ENCODE results near the gene GPR63. TPM values are rescaled to one million over a fixed set of nuclear protein-coding genes. Genes with fewer than 3 reads are reported as not detected.
A peak's percentile ranks its signal among the peaks of the same experiment; 100 is the strongest.

Gene GPR63
- total RNA-seq, 1 donor from 2014 or later, result 13.9 TPM

- DNase-seq (ENCODE audit: low spot score in 2 of 2) (no peak), FAIRE-seq (peak; percentile 39)
Measured at GRCh38 chr6:96826865-96827264, 10.4 kb downstream of the GPR63 start.

- FAIRE-seq (no peak), DNase-seq (ENCODE audit: low spot score in 2 of 2) (no peak)
Measured at GRCh38 chr6:96823743-96824142, 13.5 kb downstream of the GPR63 start.

- no peak for DNase-seq (ENCODE audit: low spot score in 2 of 2)
- FAIRE-seq, result no peak
Measured at GRCh38 chr6:96821034-96821433, 16.2 kb downstream of the GPR63 start.

DNA sequence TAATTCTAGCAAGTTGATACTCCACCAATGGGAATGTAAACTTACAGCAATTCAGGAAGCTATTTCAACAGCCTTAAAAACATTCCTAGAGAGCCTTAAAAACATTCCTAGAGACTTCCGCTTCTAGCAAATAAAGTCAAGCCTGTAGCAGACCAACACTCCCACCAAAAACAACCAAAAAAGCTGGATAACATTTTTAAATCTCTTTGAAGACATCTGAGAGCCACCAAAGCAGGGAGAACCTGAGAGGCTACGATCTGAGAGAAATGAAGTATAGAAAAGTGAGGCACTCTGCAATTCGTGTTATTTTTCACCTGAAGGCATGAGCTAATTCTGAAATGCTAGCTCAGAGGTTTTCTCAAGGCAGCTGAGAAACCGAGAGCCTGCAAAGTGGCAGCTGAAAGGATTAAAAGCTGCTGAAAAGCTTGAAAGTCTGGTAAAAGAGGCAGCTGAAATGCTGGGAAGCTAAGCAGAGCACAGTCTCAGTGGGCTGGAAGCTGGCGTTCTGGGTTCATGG, 20.9 kb downstream of the GPR63 start:
- FAIRE-seq (no peak), DNase-seq (ENCODE audit: low spot score in 2 of 2) (no peak)

GRCh38 chr6:96814625-96815024, 22.7 kb downstream of the GPR63 start:
- FAIRE-seq, result no peak
- no peak for DNase-seq (ENCODE audit: low spot score in 2 of 2)

DNA sequence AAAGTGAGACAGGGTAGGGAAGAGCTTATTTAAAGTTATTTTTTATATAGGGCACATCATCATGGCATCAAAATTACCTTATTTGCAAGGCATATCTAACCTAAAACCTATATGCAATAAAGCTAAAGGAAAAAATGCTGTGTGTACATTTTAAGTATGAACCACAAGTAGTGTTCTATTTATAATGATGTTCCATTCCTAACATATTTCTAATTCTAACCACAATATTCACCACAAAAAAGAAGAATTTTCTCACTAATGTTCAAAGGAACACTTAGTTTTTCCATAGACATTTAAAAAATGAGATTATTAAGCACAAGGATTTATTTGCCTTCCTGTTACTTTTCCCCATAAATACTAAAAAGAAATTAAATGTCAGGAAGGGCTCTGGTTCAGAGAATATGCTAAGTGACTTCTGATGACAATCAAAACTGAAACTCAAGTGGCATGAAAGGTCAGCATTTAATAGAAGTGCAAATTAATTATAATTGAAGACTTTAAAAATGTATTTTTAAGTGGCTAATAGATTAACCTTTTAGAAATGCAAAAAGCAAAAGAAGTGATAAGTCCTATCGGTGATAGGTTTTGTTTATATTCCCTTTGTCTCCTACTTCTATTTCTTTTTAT, 25.1 kb downstream of the GPR63 start:
- FAIRE-seq (no peak), DNase-seq (ENCODE audit: low spot score in 2 of 2) (no peak)

- no peak for DNase-seq (ENCODE audit: low spot score in 2 of 2)
- no peak for FAIRE-seq
Measured at GRCh38 chr6:96811670-96812069, 25.6 kb downstream of the GPR63 start.

DNA sequence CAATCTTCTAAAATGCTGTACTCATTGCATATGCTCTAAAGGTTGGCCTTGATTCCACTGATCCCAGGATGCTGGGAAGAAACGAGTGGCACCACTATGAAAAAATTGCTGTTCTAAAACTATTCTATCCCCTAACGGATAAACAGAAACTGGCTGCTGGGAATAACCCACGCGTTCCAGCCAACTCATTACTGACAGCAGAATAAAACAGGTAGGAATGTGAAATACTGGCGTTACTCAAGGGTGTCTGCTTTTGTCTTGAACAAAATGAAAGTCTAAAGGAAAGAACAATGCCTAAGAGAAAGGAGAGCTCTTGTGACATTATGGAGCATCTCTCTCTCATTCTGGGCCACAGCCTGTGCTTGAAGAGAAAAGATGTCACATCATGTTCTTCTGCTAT, 26.1 kb downstream of the GPR63 start:
- DNase-seq (ENCODE audit: low spot score in 2 of 2) (no peak), FAIRE-seq (no peak)

GRCh38 chr6:96809119-96809518, 28.2 kb downstream of the GPR63 start:
- no peak for DNase-seq (ENCODE audit: low spot score in 2 of 2)

DNA sequence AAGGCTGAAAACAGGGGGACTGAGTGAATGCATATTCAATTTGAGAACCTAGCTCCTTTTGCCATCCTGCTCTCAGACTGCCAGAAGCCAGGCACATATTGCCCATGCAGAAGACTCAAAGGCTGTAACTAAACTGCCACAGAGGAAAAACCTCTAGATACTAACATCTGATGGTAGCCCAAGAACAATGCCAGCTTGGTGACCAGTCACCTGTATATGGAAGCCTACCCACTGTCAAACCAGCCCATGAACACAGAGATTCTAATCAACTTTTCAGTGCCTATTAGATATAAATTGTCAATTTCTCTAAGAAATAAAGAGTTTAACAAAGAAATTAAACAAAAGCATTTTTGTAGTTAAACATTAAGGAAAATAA, 34.2 kb downstream of the GPR63 start:
- DNase-seq (ENCODE audit: low spot score in 2 of 2), result no peak
- FAIRE-seq, result no peak

More at GRCh38 chr6:96809119-96809518, 28.2 kb downstream of the GPR63 start:
- no peak for FAIRE-seq

GRCh38 chr6:96795481-96795880, 41.8 kb downstream of the GPR63 start:
- FAIRE-seq, result no peak
- no peak for DNase-seq (ENCODE audit: low spot score in 2 of 2)

GRCh38 chr6:96794980-96795379, 42.3 kb downstream of the GPR63 start:
- DNase-seq (ENCODE audit: low spot score in 2 of 2) (no peak), FAIRE-seq (no peak)

DNA sequence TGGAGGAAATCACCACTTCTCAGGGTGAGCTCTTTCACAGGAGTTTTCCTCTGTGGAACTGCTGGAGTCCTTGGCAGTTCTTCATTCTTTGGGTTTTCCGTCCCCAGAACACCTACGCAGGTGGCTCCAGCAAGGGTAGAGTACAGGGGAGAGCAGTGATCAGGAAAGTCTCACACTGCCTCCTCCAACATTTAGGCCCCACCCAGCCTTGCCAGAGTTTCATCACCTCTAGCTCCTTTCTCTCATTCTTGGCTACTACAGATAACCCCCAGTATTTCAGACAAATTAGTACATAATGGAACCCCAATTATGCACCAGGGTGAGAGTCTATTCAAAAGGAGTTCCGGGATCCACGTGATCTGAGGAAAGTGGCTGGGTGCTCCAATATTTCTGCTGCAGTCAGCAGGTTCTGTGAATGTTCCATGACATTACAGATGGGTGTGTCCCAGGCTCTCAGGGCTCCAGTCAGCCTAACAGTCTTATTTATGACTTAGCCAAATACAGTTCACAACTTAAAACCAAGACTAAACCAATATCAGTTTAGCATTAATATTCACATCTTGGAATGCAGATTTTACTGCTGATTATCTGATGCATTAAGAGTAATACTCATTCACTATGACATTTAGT, 44.6 kb downstream of the GPR63 start:
- FAIRE-seq, result no peak
- no peak for DNase-seq (ENCODE audit: low spot score in 2 of 2)

DNA sequence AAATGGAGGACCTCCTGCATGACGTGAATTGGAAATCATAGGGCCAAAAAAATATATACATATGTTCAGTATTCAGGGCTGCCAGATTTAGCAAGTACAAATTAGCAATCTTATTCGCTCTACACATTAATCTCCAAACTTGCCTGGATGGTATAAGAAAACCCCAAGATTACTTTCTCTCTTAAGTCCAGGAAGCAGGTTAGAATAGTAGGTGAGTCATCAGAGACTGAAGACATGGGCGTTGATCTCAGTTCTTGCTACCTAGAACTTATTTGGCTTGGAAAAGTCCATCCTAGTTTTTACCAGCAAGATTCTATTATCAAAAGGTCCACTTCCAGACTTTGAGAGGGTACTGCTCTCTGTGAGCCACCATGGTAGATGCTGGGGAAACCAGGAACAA, 47.4 kb downstream of the GPR63 start:
- DNase-seq (ENCODE audit: low spot score in 2 of 2) (no peak), FAIRE-seq (no peak)

DNA sequence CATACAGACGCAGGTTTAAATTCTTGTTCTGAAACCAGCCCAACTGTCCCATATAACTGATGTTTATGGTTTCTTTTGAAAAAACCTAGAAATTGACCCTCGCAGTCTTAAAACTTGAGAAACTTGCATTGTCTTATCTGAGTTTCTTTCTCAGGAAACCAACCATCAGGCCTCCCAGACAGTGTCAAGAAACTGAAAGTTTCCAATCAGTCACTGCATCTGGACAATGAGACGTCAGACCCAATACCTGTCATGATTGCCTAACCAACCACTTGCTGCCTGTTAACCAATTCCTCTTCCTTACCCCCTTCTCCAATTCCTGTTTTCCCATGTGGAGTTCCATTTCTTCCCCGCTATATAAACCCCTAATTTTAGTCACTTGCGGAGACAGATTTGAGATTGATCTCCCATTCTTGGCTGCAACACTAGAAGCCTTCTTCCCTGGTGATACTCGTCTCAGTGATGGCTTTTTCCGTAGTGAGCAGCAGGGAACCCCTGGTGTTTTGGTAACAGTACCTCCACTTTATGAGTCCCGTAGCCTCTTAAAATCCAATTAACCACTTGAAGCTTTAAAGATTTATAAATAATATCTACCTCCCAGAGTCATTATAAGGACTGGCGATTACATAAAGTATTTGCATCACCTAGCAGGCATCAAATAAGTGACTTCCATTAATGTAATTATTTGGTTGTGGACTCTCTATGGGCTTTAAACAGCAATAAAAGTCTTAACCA, 49.3 kb downstream of the GPR63 start:
- FAIRE-seq (no peak), DNase-seq (ENCODE audit: low spot score in 2 of 2) (no peak)

DNA sequence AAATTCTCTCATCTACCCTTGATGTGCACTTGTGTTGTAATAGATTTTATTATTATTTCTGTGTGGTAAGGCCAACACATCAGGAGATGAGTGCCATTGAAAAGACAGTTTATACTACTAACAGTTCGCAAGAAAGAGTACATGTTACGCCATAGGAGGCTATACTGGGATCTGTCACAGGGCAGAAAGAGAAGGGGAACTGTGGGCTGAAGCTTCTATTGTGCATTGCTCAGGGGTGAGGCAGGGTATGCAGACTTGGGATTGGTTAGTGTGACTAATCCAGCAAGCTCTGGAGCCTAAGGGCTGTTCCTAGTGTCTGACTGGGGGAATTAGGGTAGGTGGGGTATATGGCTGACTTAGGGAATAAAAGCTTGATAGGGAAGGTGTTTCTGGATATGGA, 50.9 kb downstream of the GPR63 start:
- DNase-seq (ENCODE audit: low spot score in 2 of 2) (no peak), FAIRE-seq (no peak)

GRCh38 chr6:96784650-96785049, 52.6 kb downstream of the GPR63 start:
- FAIRE-seq (no peak), DNase-seq (ENCODE audit: low spot score in 2 of 2) (no peak)

DNA sequence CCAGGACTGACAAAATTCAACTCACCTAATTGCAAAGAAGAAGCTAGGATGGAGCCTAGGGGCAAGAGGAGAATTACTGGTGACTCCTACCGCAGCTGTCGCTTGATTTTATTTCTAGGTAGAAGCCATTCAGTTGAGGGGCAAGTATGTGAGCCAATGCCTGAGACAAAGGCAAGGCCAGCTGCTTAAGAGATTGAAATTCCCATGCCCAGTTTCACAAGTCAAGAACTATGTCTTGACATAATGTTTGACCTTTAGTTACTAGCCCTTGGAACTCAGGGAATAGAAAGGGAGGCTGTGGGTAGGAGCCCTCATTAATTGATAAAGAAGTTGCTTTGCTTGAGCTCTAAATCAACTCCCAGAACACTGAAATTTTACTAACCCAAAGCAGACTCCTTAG, 54.0 kb downstream of the GPR63 start:
- DNase-seq (ENCODE audit: low spot score in 2 of 2), result no peak
- no peak for FAIRE-seq

GRCh38 chr6:96781557-96781956, 55.7 kb downstream of the GPR63 start:
- DNase-seq (ENCODE audit: low spot score in 2 of 2) (no peak), FAIRE-seq (no peak)

DNA sequence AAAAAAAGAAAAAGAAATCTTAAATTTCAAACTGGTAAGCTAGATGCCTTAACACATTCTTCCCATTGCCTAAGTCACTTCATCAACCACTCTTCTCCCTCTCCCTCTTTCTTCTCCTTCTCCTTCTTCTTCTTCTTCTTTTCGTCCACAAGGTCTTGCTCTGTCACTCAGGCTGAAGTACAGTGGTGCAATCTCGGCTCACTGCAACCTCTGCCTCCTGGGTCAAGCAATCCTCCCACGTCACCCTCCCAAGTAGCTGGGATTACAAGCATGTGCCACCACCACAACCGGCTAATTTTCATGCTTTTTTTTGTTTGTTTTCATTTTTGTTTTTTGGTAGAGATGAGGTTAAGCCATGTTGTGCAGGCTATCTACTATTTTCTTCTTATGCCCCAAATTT, 60.2 kb downstream of the GPR63 start:
- DNase-seq (ENCODE audit: low spot score in 2 of 2) (no peak), FAIRE-seq (no peak)

GRCh38 chr6:96775727-96776400, 61.4 kb downstream of the GPR63 start:
- FAIRE-seq, result no peak
- no peak for DNase-seq (ENCODE audit: low spot score in 2 of 2)
